ENCODE results near the gene CPA5. TPM values are rescaled to one million over a fixed set of nuclear protein-coding genes. Genes with fewer than 3 reads are reported as not detected.

The CPA5 gene
- total RNA-seq, 1 donor from 2014 or later = not detected

- H3K9me3 ChIP-seq = peaks cover 13% of the 10 kb centered on the region
- H3K4me3 ChIP-seq = no peak overlapping the region
- intact Hi-C loops (cut with DNase I) = no loop called here
- H3K4me1 ChIP-seq = peaks cover 14% of the 10 kb centered on the region
- no peaks in the 10 kb centered on the region for H3K27me3 ChIP-seq (ENCODE audit: low read depth)
- H3K27ac ChIP-seq = peak overlapping the region; percentile 77
- no peak for TF ChIP-seq CTCF (IDR thresholded peaks at IDR 0.05)
- DNase-seq (no peak), ATAC-seq (peak in 1 of 2 donors; percentile 39)
- no peaks in the 10 kb centered on the region for H3K36me3 ChIP-seq
Measured at GRCh38 chr7:130356876-130357611, 12.4 kb downstream of the CPA5 start.

GRCh38 chr7:130358471-130358870 is 13.9 kb downstream of the CPA5 start:
- Histone ChIP-seq H3K9me3 (peaks cover 13% of the 10 kb centered on the region), H3K4me1 (peaks cover 14% of the 10 kb centered on the region), H3K27me3 (ENCODE audit: low read depth) (no peaks in the 10 kb centered on the region), H3K27ac (no peak overlapping the region), H3K4me3 (no peak overlapping the region), H3K36me3 (no peaks in the 10 kb centered on the region)
- intact Hi-C loops (cut with DNase I) = no loop called here
- DNase-seq (no peak), ATAC-seq (no peak)
- TF ChIP-seq CTCF (IDR thresholded peaks at IDR 0.05) = no peak

- no peak for TF ChIP-seq CTCF (IDR thresholded peaks at IDR 0.05)
- H3K4me1 ChIP-seq = peaks cover 14% of the 10 kb centered on the region
- no peak for ATAC-seq
- DNase-seq = no peak
- intact Hi-C loops (cut with DNase I) = no loop called here
- peaks cover 13% of the 10 kb centered on the region for H3K9me3 ChIP-seq
- no peak overlapping the region for H3K4me3 ChIP-seq
- no peaks in the 10 kb centered on the region for H3K36me3 ChIP-seq
- no peak overlapping the region for H3K27ac ChIP-seq
- H3K27me3 ChIP-seq (ENCODE audit: low read depth) = no peaks in the 10 kb centered on the region
Measured at GRCh38 chr7:130359276-130359857, 14.8 kb downstream of the CPA5 start.

- no peaks in the 10 kb centered on the region for H3K36me3 ChIP-seq
- intact Hi-C loops (cut with DNase I) = no loop called here
- DNase-seq (no peak), ATAC-seq (no peak)
- H3K4me3 ChIP-seq = no peak overlapping the region
- H3K27me3 ChIP-seq (ENCODE audit: low read depth) = no peaks in the 10 kb centered on the region
- H3K9me3 ChIP-seq = peaks cover 13% of the 10 kb centered on the region
- TF ChIP-seq CTCF (IDR thresholded peaks at IDR 0.05) = no peak
- H3K27ac ChIP-seq = no peak overlapping the region
- peaks cover 14% of the 10 kb centered on the region for H3K4me1 ChIP-seq
Measured at GRCh38 chr7:130360518-130360917, 15.9 kb downstream of the CPA5 start.

GRCh38 chr7:130361681-130362080 is 17.1 kb downstream of the CPA5 start:
- ATAC-seq = no peak
- Histone ChIP-seq H3K27me3 (ENCODE audit: low read depth) (no peaks in the 10 kb centered on the region), H3K36me3 (no peaks in the 10 kb centered on the region), H3K9me3 (peaks cover 13% of the 10 kb centered on the region), H3K27ac (no peak overlapping the region), H3K4me1 (peaks cover 6% of the 10 kb centered on the region), H3K4me3 (no peak overlapping the region)
- no peak for DNase-seq
- intact Hi-C loops (cut with DNase I) = no loop called here
- TF ChIP-seq CTCF (IDR thresholded peaks at IDR 0.05) = no peak

Data from lower lobe of right lung (tissue), 2 donors.